Measurements from ENCODE around the gene EME2.

The EME2 gene

GRCh38 chr16:1758923-1759322, 13.7 kb upstream of the EME2 start:
- Mint-ChIP-seq H3K27ac (peak overlapping the region; percentile 43), H3K36me3 (peaks cover 36% of the 10 kb centered on the region), H3K9me3 (no peaks in the 10 kb centered on the region), H3K4me3 (no peak overlapping the region), H3K4me1 (peaks cover 11% of the 10 kb centered on the region)
- ATAC-seq (no peak), DNase-seq (ENCODE audit: low spot score in 2 of 2) (no peak)

GRCh38 chr16:1759511-1759910, 13.1 kb upstream of the EME2 start:
- Mint-ChIP-seq H3K9me3 (no peaks in the 10 kb centered on the region), H3K27ac (no peak overlapping the region), H3K4me1 (peaks cover 11% of the 10 kb centered on the region), H3K4me3 (no peak overlapping the region), H3K36me3 (peaks cover 32% of the 10 kb centered on the region)
- no peak for DNase-seq (ENCODE audit: low spot score in 2 of 2)
- no peak for ATAC-seq

- no peaks in the 10 kb centered on the region for H3K9me3 Mint-ChIP-seq
- DNase-seq (ENCODE audit: low spot score in 2 of 2) = no peak
- ATAC-seq = no peak
- peaks cover 18% of the 10 kb centered on the region for H3K36me3 Mint-ChIP-seq
- H3K27ac Mint-ChIP-seq = no peak overlapping the region
- no peak overlapping the region for H3K4me3 Mint-ChIP-seq
- peaks cover 9% of the 10 kb centered on the region for H3K4me1 Mint-ChIP-seq
These were observed 11.7 kb upstream of the EME2 start for GRCh38 chr16:1760911-1761310.

GRCh38 chr16:1761751-1762150, 10.9 kb upstream of the EME2 start:
- Mint-ChIP-seq H3K4me3 (no peak overlapping the region), H3K4me1 (peaks cover 3% of the 10 kb centered on the region), H3K36me3 (peaks cover 17% of the 10 kb centered on the region), H3K27ac (no peak overlapping the region), H3K9me3 (no peaks in the 10 kb centered on the region)
- DNase-seq (ENCODE audit: low spot score in 2 of 2) = no peak
- ATAC-seq = no peak

- Mint-ChIP-seq H3K4me1 (no peaks in the 10 kb centered on the region), H3K36me3 (peaks cover 17% of the 10 kb centered on the region), H3K27ac (no peak overlapping the region), H3K4me3 (no peak overlapping the region), H3K9me3 (no peaks in the 10 kb centered on the region)
- ATAC-seq (no peak), DNase-seq (ENCODE audit: low spot score in 2 of 2) (no peak)
These were observed 10.3 kb upstream of the EME2 start for GRCh38 chr16:1762196-1762878.

GRCh38 chr16:1762879-1763520, 9.6 kb upstream of the EME2 start:
- DNase-seq (ENCODE audit: low spot score in 2 of 2) (no peak), ATAC-seq (no peak)
- Mint-ChIP-seq H3K9me3 (no peaks in the 10 kb centered on the region), H3K27ac (no peak overlapping the region), H3K4me1 (no peaks in the 10 kb centered on the region), H3K36me3 (peaks cover 23% of the 10 kb centered on the region), H3K4me3 (no peak overlapping the region)

GRCh38 chr16:1763521-1764511, 8.8 kb upstream of the EME2 start:
- H3K9me3 Mint-ChIP-seq = no peaks in the 10 kb centered on the region

GRCh38 chr16:1764971-1765370, 7.6 kb upstream of the EME2 start:
- ATAC-seq = no peak
- no peak overlapping the region for H3K27ac Mint-ChIP-seq
- DNase-seq (ENCODE audit: low spot score in 2 of 2) = no peak
- H3K4me1 Mint-ChIP-seq = peaks cover under 1% of the 10 kb centered on the region
- H3K36me3 Mint-ChIP-seq = peaks cover 43% of the 10 kb centered on the region
- no peaks in the 10 kb centered on the region for H3K9me3 Mint-ChIP-seq
- H3K4me3 Mint-ChIP-seq = no peak overlapping the region

More at GRCh38 chr16:1763521-1764511, 8.8 kb upstream of the EME2 start:
- Mint-ChIP-seq H3K36me3 (peaks cover 31% of the 10 kb centered on the region), H3K27ac (no peak overlapping the region), H3K4me1 (no peaks in the 10 kb centered on the region), H3K4me3 (no peak overlapping the region)
- ATAC-seq (no peak), DNase-seq (ENCODE audit: low spot score in 2 of 2) (no peak)

GRCh38 chr16:1765826-1766225, 6.8 kb upstream of the EME2 start:
- no peak overlapping the region for H3K4me3 Mint-ChIP-seq
- ATAC-seq (no peak), DNase-seq (ENCODE audit: low spot score in 2 of 2) (no peak)
- H3K27ac Mint-ChIP-seq = no peak overlapping the region
- peaks cover 46% of the 10 kb centered on the region for H3K36me3 Mint-ChIP-seq
- H3K9me3 Mint-ChIP-seq = no peaks in the 10 kb centered on the region
- H3K4me1 Mint-ChIP-seq = peaks cover 7% of the 10 kb centered on the region

GRCh38 chr16:1766231-1766630, 6.4 kb upstream of the EME2 start:
- Mint-ChIP-seq H3K4me1 (peaks cover 7% of the 10 kb centered on the region), H3K9me3 (no peaks in the 10 kb centered on the region), H3K36me3 (peaks cover 42% of the 10 kb centered on the region), H3K27ac (no peak overlapping the region), H3K4me3 (no peak overlapping the region)
- DNase-seq (ENCODE audit: low spot score in 2 of 2) = no peak
- ATAC-seq = no peak

GRCh38 chr16:1766701-1767100, 5.9 kb upstream of the EME2 start:
- ATAC-seq (no peak), DNase-seq (ENCODE audit: low spot score in 2 of 2) (no peak)
- peak overlapping the region; percentile 32 for H3K27ac Mint-ChIP-seq
- peaks cover 39% of the 10 kb centered on the region for H3K36me3 Mint-ChIP-seq
- H3K4me1 Mint-ChIP-seq = peaks cover 8% of the 10 kb centered on the region
- no peak overlapping the region for H3K4me3 Mint-ChIP-seq
- no peaks in the 10 kb centered on the region for H3K9me3 Mint-ChIP-seq

GRCh38 chr16:1767116-1767994, 5.3 kb upstream of the EME2 start:
- Mint-ChIP-seq H3K36me3 (peaks cover 43% of the 10 kb centered on the region), H3K9me3 (no peaks in the 10 kb centered on the region), H3K4me1 (peaks cover 14% of the 10 kb centered on the region), H3K27ac (peak overlapping the region; percentile 32), H3K4me3 (no peak overlapping the region)
- DNase-seq (ENCODE audit: low spot score in 2 of 2) (no peak), ATAC-seq (no peak)

- H3K4me1 Mint-ChIP-seq = peaks cover 15% of the 10 kb centered on the region
- H3K27ac Mint-ChIP-seq = no peak overlapping the region
- no peak overlapping the region for H3K4me3 Mint-ChIP-seq
These were observed 4.4 kb upstream of the EME2 start for GRCh38 chr16:1768061-1768766.

GRCh38 chr16:1768767-1769401, 3.7 kb upstream of the EME2 start:
- H3K9me3 Mint-ChIP-seq = no peaks in the 10 kb centered on the region
- no peak for DNase-seq (ENCODE audit: low spot score in 2 of 2)
- no peak for ATAC-seq
- peaks cover 15% of the 10 kb centered on the region for H3K4me1 Mint-ChIP-seq
- peaks cover 52% of the 10 kb centered on the region for H3K36me3 Mint-ChIP-seq
- peak overlapping the region; percentile 76 for H3K27ac Mint-ChIP-seq
- no peak overlapping the region for H3K4me3 Mint-ChIP-seq

More at GRCh38 chr16:1768061-1768766, 4.4 kb upstream of the EME2 start:
- DNase-seq (ENCODE audit: low spot score in 2 of 2) (no peak), ATAC-seq (no peak)
- Mint-ChIP-seq H3K9me3 (no peaks in the 10 kb centered on the region), H3K36me3 (peaks cover 51% of the 10 kb centered on the region)
